Esophagus muscularis mucosa (tissue), 4 donors: ENCODE measurements around the gene TNP2.

ENCODE experiments used
- EP300 ChIP-seq: sonication (generic); formaldehyde crosslinking; IDR thresholded peaks from one replicate; pipeline ENCODE4 v1.6.1; 2017; ENCODE audit warnings: antibody characterized with exemption
- POLR2A ChIP-seq: fragments of 450-650 bp; IDR thresholded peaks from one replicate; pipeline ENCODE4 v1.6.1; 2017; ENCODE audit warnings: antibody characterized with exemption, moderate library complexity, mild to moderate bottlenecking, low read depth
- TF ChIP-seq, protein P1 (sequence below), 3 experiments: fragments of 200-600 bp in 2 of 3; fragments of 450-650 bp in 1 of 3; sonication (generic) in 2 of 3; IDR thresholded peaks; one replicate each; pipeline ENCODE4 v1.5.1; 2017 to 2019; ENCODE audit warnings: antibody characterized with exemption in 3 of 3, mild to moderate bottlenecking in 2 of 3, moderate library complexity in 1 of 3

DNA sequence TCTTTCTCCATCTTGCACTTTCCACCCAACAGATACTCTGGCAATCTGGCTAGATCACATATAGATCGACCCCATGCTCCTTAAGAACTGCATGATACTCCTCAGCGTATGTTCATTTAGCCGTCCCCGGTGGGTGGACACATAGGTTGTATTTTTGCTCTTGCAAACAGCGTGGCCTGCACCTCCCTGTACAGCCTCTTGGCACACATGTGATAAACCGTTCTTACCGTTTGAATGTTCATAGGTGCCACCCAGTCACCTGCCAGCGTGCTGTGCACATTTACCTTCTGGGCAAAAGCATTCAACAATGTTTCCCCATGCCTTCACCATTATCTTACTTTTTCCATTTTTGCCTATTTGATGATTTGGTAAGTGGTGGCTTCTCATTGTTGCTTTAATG is 6.2 kb downstream of the TNP2 start:
- TF ChIP-seq POLR2A (no peak), EP300 (no peak)
- TF ChIP-seq, protein P1, sequence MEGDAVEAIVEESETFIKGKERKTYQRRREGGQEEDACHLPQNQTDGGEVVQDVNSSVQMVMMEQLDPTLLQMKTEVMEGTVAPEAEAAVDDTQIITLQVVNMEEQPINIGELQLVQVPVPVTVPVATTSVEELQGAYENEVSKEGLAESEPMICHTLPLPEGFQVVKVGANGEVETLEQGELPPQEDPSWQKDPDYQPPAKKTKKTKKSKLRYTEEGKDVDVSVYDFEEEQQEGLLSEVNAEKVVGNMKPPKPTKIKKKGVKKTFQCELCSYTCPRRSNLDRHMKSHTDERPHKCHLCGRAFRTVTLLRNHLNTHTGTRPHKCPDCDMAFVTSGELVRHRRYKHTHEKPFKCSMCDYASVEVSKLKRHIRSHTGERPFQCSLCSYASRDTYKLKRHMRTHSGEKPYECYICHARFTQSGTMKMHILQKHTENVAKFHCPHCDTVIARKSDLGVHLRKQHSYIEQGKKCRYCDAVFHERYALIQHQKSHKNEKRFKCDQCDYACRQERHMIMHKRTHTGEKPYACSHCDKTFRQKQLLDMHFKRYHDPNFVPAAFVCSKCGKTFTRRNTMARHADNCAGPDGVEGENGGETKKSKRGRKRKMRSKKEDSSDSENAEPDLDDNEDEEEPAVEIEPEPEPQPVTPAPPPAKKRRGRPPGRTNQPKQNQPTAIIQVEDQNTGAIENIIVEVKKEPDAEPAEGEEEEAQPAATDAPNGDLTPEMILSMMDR (IDR thresholded peaks at IDR 0.05): no peak
